HCT116 (cell line): ENCODE results near the gene AK4.
"Not testable (repeated sequence)": the region's sequence is repeated elsewhere in the genome, so short reads cannot be mapped to it uniquely, and the experiment has no call there.

Source experiments
- CTCF ChIP-seq, 3 experiments: fragments of 200-600 bp in 1 of 3; sonication (generic) in 1 of 3; IDR thresholded peaks in 2 of 3; conservative IDR thresholded peaks in 1 of 3; 2 replicates each; pipeline ENCODE4 v1.5.1; 2012 to 2017; ENCODE audit warnings: low read depth in 2 of 3, low read length in 2 of 3, antibody characterized with exemption in 1 of 3, borderline replicate concordance in 1 of 3, control low read depth in 1 of 3, mild to moderate bottlenecking in 1 of 3, mixed read lengths in 1 of 3, mixed run types in 1 of 3, moderate library complexity in 1 of 3; ENCODE audit not compliant: insufficient read depth in 1 of 3
- ELF1 ChIP-seq: IDR thresholded peaks from 2 replicates; pipeline ENCODE4 v1.6.1; 2012; ENCODE audit warnings: low read depth, borderline replicate concordance
- FOSL1 ChIP-seq: IDR thresholded peaks from 2 replicates; pipeline ENCODE4 v1.6.1; 2012; ENCODE audit warnings: low read depth
- POLR2A ChIP-seq: IDR thresholded peaks from 2 replicates; pipeline ENCODE4 v1.7.0; 2011; ENCODE audit warnings: borderline replicate concordance; ENCODE audit not compliant: insufficient read depth, insufficient read length; ENCODE audit errors: extremely low read depth
- POLR2AphosphoS5 ChIP-seq: IDR thresholded peaks from 2 replicates; pipeline ENCODE4 v1.6.1; 2011; ENCODE audit warnings: mild to moderate bottlenecking, low read depth, low read length, moderate library complexity
- RAD21 ChIP-seq: IDR thresholded peaks from 2 replicates; pipeline ENCODE4 v1.6.1; 2012; ENCODE audit warnings: low read depth, mild to moderate bottlenecking
- SIN3A ChIP-seq: IDR thresholded peaks from 2 replicates; pipeline ENCODE4 v1.6.1; 2012; ENCODE audit warnings: low read depth
- ZBTB33 ChIP-seq: IDR thresholded peaks from 2 replicates; pipeline ENCODE4 v1.6.1; 2011; ENCODE audit warnings: mild to moderate bottlenecking, low read length, moderate library complexity; ENCODE audit not compliant: insufficient replicate concordance; ENCODE audit errors: extremely low read depth

- TF ChIP-seq ELF1; FOSL1; CTCF (IDR thresholded peaks at IDR 0.05 in 2 of 3, conservative IDR thresholded peaks at IDR 0.05 in 1 of 3; ENCODE audit: borderline replicate concordance in 1 of 3, insufficient read depth in 1 of 3, low read depth in 2 of 3, low read length in 2 of 3); ZBTB33; SIN3A; POLR2A; POLR2AphosphoS5; RAD21: not testable (repeated sequence)
Observed at GRCh38 chr1:65129104-65129503, 18.9 kb upstream of the AK4 start.
